ENCODE results near the gene MCF2L.

- TF ChIP-seq CTCF (IDR thresholded peaks at IDR 0.05; ENCODE audit: insufficient read depth, low read length, poor library complexity, severe bottlenecking) (no peak), EZH2phosphoT487 (conservative IDR thresholded peaks at IDR 0.05; ENCODE audit: low read length) (no peak)
Measured at GRCh38 chr13:112973577-112973951, 4.5 kb downstream of the MCF2L start.
